GM21381 (cell line): ENCODE measurements around the gene DDR2.
A peak's percentile ranks its signal among the peaks of the same experiment; 100 is the strongest.
"Not testable (repeated sequence)": the region's sequence is repeated elsewhere in the genome, so short reads cannot be mapped to it uniquely, and the experiment has no call there.

Source experiments
- ATAC-seq: cut with Tn5 transposase; IDR thresholded peaks from one replicate; pipeline ENCODE4 v1.9.1; 2021; ENCODE audit warnings: mild to moderate bottlenecking, moderate library complexity; ENCODE audit not compliant: unreplicated experiment

The DDR2 gene

GRCh38 chr1:162753998-162754585 is 121.8 kb downstream of the DDR2 start:
- ATAC-seq = no peak

GRCh38 chr1:162755306-162755705 is 123.0 kb downstream of the DDR2 start:
- no peak for ATAC-seq

- no peak for ATAC-seq
Observed at GRCh38 chr1:162756523-162756922, 124.3 kb downstream of the DDR2 start.

GRCh38 chr1:162757476-162757875 is 125.2 kb downstream of the DDR2 start:
- ATAC-seq = no peak

- ATAC-seq = no peak
Observed at GRCh38 chr1:162765788-162766187, 133.5 kb downstream of the DDR2 start.

GRCh38 chr1:162772571-162773154 is 140.4 kb downstream of the DDR2 start:
- no peak for ATAC-seq

GRCh38 chr1:162774007-162774406 is 141.7 kb downstream of the DDR2 start:
- no peak for ATAC-seq

- ATAC-seq = no peak
Observed at GRCh38 chr1:162779043-162779442, 146.8 kb downstream of the DDR2 start.

GRCh38 chr1:162782671-162783070 is 150.4 kb downstream of the DDR2 start:
- ATAC-seq = no peak

GRCh38 chr1:162784926-162785325 is 152.7 kb downstream of the DDR2 start:
- not testable (repeated sequence) for ATAC-seq

- ATAC-seq = not testable (repeated sequence)
Observed at GRCh38 chr1:162788783-162789182, 156.5 kb downstream of the DDR2 start.

GRCh38 chr1:162790303-162790984 is 158.2 kb downstream of the DDR2 start, which contains the start of gene HSD17B7:
Gene HSD17B7, plus strand, starts transcription at chr1:162790702. Its CDS starts 99 bp downstream, at chr1:162790801.
- ATAC-seq = peak; percentile 99

- not testable (repeated sequence) for ATAC-seq
Observed at GRCh38 chr1:162790985-162791357, 158.7 kb downstream of the DDR2 start.

GRCh38 chr1:162794284-162794683 is 162.0 kb downstream of the DDR2 start:
- ATAC-seq = not testable (repeated sequence)

- not testable (repeated sequence) for ATAC-seq
Observed at GRCh38 chr1:162796617-162797279, 164.5 kb downstream of the DDR2 start.

- ATAC-seq = not testable (repeated sequence)
Observed at GRCh38 chr1:162799995-162800830, 167.9 kb downstream of the DDR2 start.

- ATAC-seq = not testable (repeated sequence)
Observed at GRCh38 chr1:162807503-162807902, 175.2 kb downstream of the DDR2 start.

GRCh38 chr1:162812357-162812756 is 180.1 kb downstream of the DDR2 start:
- ATAC-seq = not testable (repeated sequence)

- not testable (repeated sequence) for ATAC-seq
Observed at GRCh38 chr1:162818136-162818535, 185.9 kb downstream of the DDR2 start.

- not testable (repeated sequence) for ATAC-seq
Observed at GRCh38 chr1:162818666-162819065, 186.4 kb downstream of the DDR2 start.
